Stimulated activated effector memory CD8-positive, alpha-beta T cell treated with anti-CD3 and anti-CD28 coated beads, Interleukin-12 subunit alpha, Interleukin-12 subunit beta, amount 100 ng/mL, for 72 hours (primary cell): Measurements from ENCODE around the gene CACNA2D1.

Experiments used
- ATAC-seq: fragments of 150-1000 bp; cut with Tn5 transposase; 2 replicates; pipeline ENCODE4 v1.10.0; 2021
- DNase-seq, 2 donors: peaks; one replicate each; pipeline ENCODE4 v3.0.0; 2021 to 2022; ENCODE audit warnings: low spot score in 2 of 2
- H3K27ac Mint-ChIP-seq: one replicate; pipeline ENCODE4 v1.8.0; 2022; ENCODE audit warnings: mild to moderate bottlenecking, mixed read lengths
- H3K36me3 Mint-ChIP-seq: one replicate; pipeline ENCODE4 v1.8.0; 2022; ENCODE audit warnings: mild to moderate bottlenecking, mixed read lengths
- H3K4me1 Mint-ChIP-seq: one replicate; pipeline ENCODE4 v1.8.0; 2022; ENCODE audit warnings: mixed read lengths
- H3K4me3 Mint-ChIP-seq: one replicate; pipeline ENCODE4 v1.8.0; 2022; ENCODE audit warnings: mild to moderate bottlenecking, mixed read lengths
- H3K9me3 Mint-ChIP-seq: one replicate; pipeline ENCODE4 v1.8.0; 2022; ENCODE audit warnings: mixed read lengths

CACNA2D1 gene

DNA sequence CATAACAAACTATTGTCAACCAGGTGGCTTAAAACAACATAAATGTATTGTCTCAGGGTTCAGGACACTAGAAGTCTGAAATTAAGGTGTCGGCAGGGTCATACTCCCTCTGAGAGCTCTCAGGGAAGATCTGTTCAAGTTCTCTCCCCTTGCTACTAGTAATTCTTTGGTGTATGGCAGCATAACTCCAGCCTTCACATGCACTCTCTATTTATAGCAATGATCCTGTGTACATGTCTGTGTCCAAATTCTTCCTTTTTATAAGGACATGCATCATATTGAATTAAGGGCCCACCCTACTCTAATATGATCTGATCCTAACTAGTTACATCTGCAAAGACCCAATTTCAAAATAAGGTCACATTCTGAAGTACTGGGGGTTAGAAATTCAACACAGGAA, 27.2 kb downstream of the CACNA2D1 start:
- Mint-ChIP-seq H3K4me1 (no peaks in the 10 kb centered on the region), H3K36me3 (no peaks in the 10 kb centered on the region), H3K9me3 (no peaks in the 10 kb centered on the region), H3K27ac (no peak overlapping the region), H3K4me3 (no peak overlapping the region)
- DNase-seq (no peak), ATAC-seq (no peak)

DNA sequence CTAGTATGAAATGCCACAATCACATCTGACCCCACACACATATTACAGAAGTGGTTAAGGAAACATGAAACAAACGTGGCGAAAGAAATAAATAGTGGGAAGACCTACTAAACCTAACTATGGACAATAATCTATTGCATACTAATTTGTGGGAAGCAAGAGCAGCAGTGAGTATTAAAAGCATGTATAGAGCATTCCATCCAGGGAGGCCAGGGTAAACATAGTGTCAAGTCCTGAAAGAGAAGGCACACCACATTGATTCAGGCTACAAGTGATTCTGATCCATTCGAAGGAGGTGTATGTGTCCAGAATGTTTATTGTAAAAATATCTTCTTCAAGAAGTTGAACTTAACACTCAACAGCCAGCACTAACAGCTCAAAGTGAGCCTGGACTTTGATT, 29.2 kb downstream of the CACNA2D1 start:
- DNase-seq, result no peak
- Mint-ChIP-seq H3K4me1 (no peaks in the 10 kb centered on the region), H3K36me3 (no peaks in the 10 kb centered on the region), H3K9me3 (peaks cover 2% of the 10 kb centered on the region), H3K27ac (no peak overlapping the region), H3K4me3 (no peak overlapping the region)
- no peak for ATAC-seq

DNA sequence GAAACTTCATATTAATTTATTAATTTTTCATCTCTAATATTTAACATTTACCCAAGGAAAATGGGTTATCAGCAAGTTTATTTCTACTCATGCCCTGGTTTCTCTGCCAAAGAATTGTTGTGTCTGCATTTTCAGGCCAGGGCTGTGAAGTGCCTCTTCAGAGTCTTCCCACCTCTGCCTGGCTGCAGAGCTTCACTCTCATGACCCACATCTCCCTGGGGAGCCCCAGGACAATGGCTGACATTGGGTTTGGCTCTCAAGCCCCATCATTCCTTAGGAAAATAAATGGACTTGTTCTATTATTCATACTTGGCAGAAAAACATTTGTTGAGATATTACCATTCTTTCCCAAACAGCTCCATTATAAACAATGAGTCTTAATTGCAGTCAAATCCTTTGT, 30.3 kb downstream of the CACNA2D1 start:
- no peak overlapping the region for H3K4me3 Mint-ChIP-seq
- no peaks in the 10 kb centered on the region for H3K4me1 Mint-ChIP-seq
- H3K36me3 Mint-ChIP-seq, result no peaks in the 10 kb centered on the region
- DNase-seq, result no peak
- peaks cover 7% of the 10 kb centered on the region for H3K9me3 Mint-ChIP-seq
- no peak overlapping the region for H3K27ac Mint-ChIP-seq
- ATAC-seq, result no peak

DNA sequence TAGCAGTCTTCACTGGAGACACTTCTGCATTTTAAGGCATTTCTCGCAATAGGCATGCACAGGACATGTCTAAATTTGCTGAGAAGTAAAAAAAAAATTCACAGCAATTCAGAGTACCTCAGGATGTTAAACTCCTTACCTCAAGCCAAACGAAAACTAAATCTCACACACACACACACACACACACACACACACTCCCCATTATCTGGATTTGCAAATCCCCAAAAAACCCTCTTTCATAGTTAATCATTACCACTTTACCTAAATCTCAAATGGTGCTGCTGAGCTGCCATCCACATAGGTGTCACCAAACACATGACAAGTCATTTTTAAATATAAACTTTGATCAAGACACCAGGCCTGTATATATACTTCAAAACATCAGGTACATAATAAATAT, 31.8 kb downstream of the CACNA2D1 start:
- Mint-ChIP-seq H3K9me3 (peaks cover 8% of the 10 kb centered on the region), H3K27ac (no peak overlapping the region), H3K4me3 (no peak overlapping the region), H3K4me1 (no peaks in the 10 kb centered on the region), H3K36me3 (no peaks in the 10 kb centered on the region)
- ATAC-seq, result no peak
- no peak for DNase-seq

DNA sequence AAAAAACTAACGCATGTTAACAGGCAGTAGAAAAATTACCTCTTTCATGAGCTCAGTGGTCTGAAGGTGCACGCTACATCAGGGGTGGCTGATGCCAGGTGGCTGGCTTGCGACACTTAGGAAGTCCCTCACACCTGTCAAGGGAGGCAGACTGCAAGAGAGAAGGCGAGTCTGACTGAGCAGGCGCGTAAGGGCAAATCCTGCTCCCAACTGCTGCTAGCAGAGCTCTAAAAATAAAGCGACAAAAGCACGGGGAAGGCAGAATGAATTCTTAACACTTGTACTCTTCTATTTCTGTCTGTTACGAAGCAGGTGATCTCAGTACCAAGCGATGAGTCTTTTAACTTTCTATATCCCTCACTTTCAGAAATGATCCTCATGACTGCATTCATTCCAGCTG, 33.1 kb downstream of the CACNA2D1 start:
- Mint-ChIP-seq H3K4me3 (no peak overlapping the region), H3K27ac (no peak overlapping the region), H3K9me3 (peaks cover 8% of the 10 kb centered on the region), H3K36me3 (no peaks in the 10 kb centered on the region), H3K4me1 (no peaks in the 10 kb centered on the region)
- ATAC-seq, result no peak
- DNase-seq, result no peak

DNA sequence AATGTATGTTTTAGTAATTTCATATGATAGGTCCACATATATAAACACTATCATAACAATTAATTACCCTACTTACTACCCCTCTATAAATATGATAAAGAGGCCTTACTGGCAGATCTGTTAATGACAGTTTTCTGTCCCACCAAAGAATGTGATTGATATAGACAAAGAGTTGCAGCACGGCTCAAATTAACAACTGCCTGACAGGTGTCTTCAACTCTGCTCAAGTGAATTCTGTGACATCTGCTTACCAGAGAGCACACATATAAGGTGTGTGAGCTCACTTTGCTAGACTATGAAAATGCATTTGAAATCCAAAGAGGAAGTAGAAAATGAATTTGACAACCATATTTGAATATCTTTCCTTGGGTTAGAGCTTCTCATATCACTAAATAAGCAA, 36.6 kb downstream of the CACNA2D1 start:
- Mint-ChIP-seq H3K27ac (no peak overlapping the region), H3K36me3 (no peaks in the 10 kb centered on the region), H3K4me3 (no peak overlapping the region), H3K9me3 (peaks cover 8% of the 10 kb centered on the region), H3K4me1 (no peaks in the 10 kb centered on the region)
- ATAC-seq (no peak), DNase-seq (no peak)

DNA sequence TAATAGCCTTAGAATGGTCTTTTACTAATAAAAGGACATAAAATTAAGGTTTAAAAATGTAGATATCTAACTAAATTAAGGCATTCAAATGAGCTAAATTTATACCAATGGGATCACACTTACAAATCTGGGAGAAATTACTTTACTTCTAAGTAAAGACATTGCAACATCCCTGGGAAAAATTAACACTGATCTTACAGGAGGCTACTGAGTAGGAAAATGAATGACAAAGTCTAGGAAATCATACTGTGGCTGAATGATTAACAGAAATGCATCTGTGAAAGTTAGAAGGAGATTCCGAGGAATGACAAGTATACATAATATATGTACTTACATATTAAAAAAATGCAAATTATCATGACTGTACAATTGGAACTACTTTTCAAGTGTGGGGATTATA, 38.3 kb downstream of the CACNA2D1 start:
- Mint-ChIP-seq H3K4me3 (no peak overlapping the region), H3K9me3 (peaks cover 6% of the 10 kb centered on the region), H3K36me3 (no peaks in the 10 kb centered on the region), H3K27ac (no peak overlapping the region), H3K4me1 (no peaks in the 10 kb centered on the region)
- DNase-seq, result no peak
- ATAC-seq, result no peak

DNA sequence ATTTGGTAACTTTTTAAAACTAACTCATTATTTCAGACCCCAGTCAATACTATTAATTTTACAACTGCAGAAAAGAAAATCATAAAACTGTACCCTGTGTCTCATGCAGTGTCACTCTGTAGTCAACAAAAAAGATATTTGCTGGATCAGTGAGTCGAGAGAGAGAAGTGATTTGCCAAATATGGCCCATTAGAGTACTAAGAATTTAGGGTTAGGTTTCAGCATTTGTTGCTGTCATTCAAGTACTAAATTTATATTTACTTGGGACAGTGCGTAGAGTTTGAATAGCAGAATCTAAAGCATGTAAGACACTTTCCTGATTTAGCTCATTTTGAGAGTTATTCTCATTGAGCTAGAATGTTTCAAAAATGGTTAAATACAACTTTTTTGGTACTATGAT, 38.9 kb downstream of the CACNA2D1 start:
- no peak for ATAC-seq
- Mint-ChIP-seq H3K9me3 (peaks cover 6% of the 10 kb centered on the region), H3K4me3 (no peak overlapping the region), H3K4me1 (no peaks in the 10 kb centered on the region), H3K36me3 (no peaks in the 10 kb centered on the region), H3K27ac (no peak overlapping the region)
- DNase-seq, result no peak

DNA sequence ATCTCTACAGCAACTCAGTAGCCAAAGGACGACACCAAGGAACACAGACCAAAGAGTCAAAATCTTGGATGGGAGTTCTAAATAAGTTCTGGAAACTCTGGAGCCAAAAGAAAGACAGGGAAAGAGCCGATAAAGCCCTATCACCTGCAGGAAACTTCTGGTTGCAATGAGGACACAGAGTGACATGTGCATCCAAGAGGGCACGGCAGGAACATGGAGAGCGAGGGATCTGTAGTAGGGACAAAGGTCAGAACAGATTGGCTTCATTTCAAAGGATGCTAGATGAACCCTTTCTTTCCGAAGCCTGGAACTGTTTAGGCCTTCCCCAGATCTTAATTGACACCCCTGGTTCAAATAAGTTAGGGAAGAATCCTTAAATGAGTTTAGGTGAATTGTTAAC, 39.5 kb downstream of the CACNA2D1 start:
- Mint-ChIP-seq H3K36me3 (no peaks in the 10 kb centered on the region), H3K9me3 (peaks cover 6% of the 10 kb centered on the region), H3K4me3 (no peak overlapping the region), H3K4me1 (no peaks in the 10 kb centered on the region), H3K27ac (no peak overlapping the region)
- ATAC-seq (no peak), DNase-seq (no peak)

DNA sequence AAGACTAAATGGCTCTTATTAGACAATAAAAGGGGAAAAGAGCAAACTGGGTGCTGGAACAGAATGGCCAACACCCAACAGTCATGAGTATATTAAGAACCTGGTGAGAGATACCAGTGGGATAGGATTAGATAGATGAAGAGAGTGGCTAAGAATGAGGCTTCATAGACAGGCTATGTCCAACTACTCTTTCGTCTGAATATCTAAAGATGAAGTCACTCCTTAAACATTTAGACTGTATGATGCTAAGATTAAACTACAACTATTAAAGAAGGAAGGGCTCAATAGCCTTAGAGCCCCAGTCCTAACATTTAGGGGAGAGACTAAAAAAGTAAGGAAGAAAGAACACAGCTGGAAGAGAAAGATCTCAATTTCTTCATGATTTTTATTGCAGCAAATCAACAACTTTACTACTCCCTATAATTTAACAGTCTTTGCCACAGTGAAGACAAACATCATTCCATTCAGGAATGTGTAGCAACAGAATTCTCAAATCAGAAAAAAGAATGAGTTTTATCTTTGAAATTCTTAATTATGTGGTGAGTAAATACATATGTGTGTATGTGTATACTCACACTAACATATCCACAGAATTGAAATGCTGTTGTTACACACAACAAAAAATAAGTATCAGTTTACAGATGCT, 45.6 kb downstream of the CACNA2D1 start:
- no peak for DNase-seq
- ATAC-seq, result no peak
- Mint-ChIP-seq H3K4me1 (no peaks in the 10 kb centered on the region), H3K36me3 (no peaks in the 10 kb centered on the region), H3K9me3 (peaks cover 11% of the 10 kb centered on the region), H3K27ac (no peak overlapping the region), H3K4me3 (no peak overlapping the region)

DNA sequence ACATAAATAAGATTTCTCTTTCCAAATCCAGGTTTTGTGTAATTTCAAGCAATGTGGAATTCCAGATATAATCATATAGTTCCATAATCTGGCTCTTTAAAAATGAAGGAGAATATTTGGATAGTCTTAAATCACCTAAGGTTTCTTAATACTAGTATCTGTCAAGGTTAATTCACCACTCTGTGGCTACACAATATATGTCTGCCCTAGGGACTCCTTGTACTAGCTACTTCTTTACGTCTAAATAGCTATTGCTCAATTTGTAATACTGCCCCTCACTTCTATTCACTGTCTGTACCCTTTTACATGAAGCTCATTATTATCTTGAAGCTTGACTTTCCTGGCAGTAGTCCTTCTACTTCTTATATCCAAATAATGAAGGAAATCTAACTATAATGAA, 47.2 kb downstream of the CACNA2D1 start:
- DNase-seq (no peak), ATAC-seq (no peak)
- Mint-ChIP-seq H3K4me3 (no peak overlapping the region), H3K36me3 (no peaks in the 10 kb centered on the region), H3K27ac (no peak overlapping the region), H3K4me1 (no peaks in the 10 kb centered on the region), H3K9me3 (peaks cover 14% of the 10 kb centered on the region)

DNA sequence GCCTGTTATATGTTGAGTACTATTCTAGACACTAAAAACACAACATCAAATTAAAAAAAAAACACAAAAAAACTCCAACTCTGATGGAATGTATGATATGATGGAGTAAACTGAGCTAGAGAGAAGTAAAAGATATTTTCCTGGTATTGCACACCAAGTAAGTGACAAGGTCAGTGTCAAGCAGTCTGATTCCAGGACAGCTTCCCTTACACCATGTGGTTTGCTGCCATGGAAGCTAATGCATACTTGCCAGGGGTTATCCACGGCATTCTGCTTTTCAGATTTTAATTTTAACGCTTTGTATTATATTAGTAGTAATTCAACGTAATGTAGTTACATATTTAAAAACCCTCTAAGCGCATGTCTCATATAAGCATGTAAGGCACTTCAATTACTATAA, 48.4 kb downstream of the CACNA2D1 start:
- H3K4me1 Mint-ChIP-seq, result no peaks in the 10 kb centered on the region
- no peak overlapping the region for H3K4me3 Mint-ChIP-seq
- DNase-seq (no peak), ATAC-seq (no peak)
- H3K9me3 Mint-ChIP-seq, result peaks cover 14% of the 10 kb centered on the region
- H3K27ac Mint-ChIP-seq, result no peak overlapping the region
- H3K36me3 Mint-ChIP-seq, result no peaks in the 10 kb centered on the region

DNA sequence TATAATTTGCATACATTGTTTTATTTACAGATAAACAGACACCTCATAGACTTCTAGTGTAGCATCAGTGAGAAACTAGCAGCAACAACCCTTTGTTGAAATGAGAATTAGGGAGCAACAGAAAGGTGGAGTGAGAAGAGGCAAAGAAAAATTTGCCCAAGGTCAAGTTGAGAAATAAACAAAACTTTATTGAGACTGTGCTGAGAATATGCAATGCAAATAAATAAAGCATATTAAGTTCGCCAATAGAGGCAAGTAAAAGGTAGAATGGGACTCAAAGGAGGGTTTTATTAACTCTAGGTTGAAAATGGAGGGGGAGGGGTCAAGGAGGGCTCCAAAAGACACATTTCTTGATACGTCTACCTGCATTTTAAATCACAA, 49.7 kb downstream of the CACNA2D1 start:
- no peak for DNase-seq
- Mint-ChIP-seq H3K4me1 (no peaks in the 10 kb centered on the region), H3K4me3 (no peak overlapping the region), H3K27ac (no peak overlapping the region), H3K9me3 (peaks cover 12% of the 10 kb centered on the region), H3K36me3 (no peaks in the 10 kb centered on the region)
- ATAC-seq, result no peak

DNA sequence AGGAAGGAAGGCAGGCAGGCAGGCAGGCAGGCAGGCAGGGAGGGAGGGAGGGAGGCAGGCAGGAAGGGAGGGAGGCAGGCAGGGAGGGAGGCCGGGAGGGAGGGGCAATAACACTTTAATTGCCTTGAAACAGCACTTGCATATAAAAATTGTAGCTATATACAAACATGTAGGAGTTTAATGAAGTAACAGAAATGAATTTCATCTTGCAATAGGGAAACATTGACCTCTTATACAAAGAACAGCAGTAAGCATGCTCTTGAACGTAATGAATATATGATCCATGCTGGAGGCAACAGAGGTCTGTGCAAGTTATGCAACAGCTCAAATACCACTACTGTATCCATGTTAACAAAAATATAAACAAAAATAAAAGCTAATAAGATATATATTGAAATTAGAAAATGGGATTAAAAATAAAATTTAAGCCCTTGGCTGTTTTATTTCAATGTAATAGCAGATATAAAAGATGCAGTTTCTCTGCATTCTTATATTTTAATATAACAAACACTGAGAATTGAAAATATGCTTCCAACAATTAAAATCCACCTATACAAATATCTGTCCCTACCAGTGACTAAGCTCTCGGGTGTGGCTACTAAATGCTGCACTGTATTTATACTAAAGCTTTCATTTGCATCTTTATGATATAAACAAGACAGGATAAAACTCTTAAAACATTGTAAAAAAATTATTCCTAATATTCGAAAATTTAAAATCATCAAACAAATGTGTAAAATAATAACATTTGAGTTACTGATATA, 50.3 kb downstream of the CACNA2D1 start:
- no peak for ATAC-seq
- Mint-ChIP-seq H3K36me3 (no peaks in the 10 kb centered on the region), H3K9me3 (peaks cover 10% of the 10 kb centered on the region), H3K27ac (no peak overlapping the region), H3K4me3 (no peak overlapping the region), H3K4me1 (no peaks in the 10 kb centered on the region)
- no peak for DNase-seq

DNA sequence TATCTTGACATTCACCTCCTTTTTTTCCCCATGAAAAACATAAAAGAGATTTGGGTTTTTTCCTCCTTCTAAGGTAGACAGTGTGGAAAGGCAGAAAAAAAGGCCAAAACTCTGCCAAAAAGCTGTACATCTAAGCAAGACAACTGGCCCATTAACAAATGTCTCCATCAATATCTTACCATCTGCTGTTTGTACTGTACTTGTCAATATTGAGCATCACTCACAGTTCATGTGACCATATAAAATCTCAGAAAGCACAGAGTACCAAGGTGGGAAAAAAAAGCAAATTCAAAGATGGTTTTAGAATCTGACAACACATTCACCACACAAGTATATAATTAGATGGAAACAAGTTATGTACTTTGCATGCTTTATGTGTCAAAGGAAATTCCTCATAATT, 52.6 kb downstream of the CACNA2D1 start:
- H3K4me1 Mint-ChIP-seq, result no peaks in the 10 kb centered on the region
- ATAC-seq (no peak), DNase-seq (no peak)
- H3K4me3 Mint-ChIP-seq, result no peak overlapping the region
- no peak overlapping the region for H3K27ac Mint-ChIP-seq
- no peaks in the 10 kb centered on the region for H3K36me3 Mint-ChIP-seq
- H3K9me3 Mint-ChIP-seq, result peaks cover 6% of the 10 kb centered on the region

DNA sequence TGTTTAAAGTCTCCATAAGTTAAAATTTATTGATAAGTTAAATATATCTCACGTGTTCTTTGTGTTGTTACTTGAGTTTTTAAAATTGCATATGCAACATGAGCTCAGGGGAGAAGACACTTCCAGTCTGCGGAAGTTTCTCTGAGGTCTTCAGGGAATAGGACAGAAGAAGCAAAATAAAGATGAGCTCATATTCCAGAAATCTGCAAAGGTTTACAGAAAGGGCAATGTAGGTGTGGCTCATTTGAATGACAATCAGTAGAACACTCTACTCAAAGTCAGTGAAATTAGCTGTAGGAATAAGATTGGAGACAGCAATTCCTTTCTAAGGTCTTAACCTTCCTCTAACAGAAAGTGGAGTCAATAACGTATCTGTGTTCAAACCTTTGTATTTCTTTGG, 53.7 kb downstream of the CACNA2D1 start:
- Mint-ChIP-seq H3K27ac (no peak overlapping the region), H3K4me3 (no peak overlapping the region), H3K4me1 (no peaks in the 10 kb centered on the region), H3K9me3 (peaks cover 3% of the 10 kb centered on the region), H3K36me3 (no peaks in the 10 kb centered on the region)
- no peak for ATAC-seq
- no peak for DNase-seq
